Measurements from ENCODE around the gene EEPD1.

EEPD1 gene

DNA sequence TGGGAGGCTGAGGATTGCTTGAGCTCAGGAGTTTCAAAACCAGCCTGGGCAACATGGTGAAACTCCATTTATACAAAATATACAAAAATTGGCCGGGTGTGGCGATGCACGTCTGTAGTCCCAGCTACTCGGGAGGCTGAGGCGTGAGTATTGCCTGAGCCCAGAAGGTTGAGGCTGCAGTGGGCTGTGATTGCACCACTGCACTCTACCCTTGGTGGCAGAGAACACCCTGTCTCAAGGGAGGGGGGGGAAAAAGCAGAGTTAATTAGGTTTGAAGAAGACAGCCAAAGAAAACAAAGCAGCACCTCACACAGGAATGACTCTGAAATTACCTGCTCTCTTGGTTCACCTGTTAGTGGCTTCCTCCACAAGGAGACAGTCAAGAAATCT is 110.0 kb downstream of the EEPD1 start:
- no peak for DNase-seq

DNA sequence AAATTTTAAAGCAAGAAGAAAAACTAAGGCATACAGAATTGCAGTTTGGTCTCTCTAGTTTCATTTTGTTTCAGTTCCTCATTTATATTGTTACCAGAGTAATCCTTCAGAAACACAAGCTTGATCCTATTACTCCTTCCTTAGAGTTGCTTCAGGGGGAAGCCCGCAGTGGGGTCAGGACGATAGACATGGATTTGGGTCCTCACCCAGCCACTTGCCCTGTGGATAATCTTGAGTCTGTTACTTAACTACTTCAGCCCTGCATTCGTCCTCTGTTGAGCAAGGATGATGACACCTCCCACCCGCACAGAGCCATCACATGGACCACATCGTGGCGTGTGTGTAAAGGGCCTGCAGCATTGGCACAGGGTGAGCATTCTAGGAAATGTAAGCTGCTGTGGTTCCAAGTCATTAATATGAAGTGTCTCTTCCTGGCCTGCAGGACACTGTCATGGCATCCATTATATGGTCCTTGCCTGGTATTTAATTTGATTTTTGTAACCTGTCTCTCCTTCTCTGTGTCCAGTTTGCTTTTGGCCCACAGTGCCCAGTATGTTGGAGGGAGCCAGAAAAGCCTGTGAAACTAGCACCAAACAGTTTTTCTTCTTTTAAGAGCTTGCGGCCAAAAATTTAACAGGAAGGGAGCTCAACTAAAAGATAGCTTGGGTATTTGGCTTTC is 111.2 kb downstream of the EEPD1 start:
- DNase-seq, result no peak

DNA sequence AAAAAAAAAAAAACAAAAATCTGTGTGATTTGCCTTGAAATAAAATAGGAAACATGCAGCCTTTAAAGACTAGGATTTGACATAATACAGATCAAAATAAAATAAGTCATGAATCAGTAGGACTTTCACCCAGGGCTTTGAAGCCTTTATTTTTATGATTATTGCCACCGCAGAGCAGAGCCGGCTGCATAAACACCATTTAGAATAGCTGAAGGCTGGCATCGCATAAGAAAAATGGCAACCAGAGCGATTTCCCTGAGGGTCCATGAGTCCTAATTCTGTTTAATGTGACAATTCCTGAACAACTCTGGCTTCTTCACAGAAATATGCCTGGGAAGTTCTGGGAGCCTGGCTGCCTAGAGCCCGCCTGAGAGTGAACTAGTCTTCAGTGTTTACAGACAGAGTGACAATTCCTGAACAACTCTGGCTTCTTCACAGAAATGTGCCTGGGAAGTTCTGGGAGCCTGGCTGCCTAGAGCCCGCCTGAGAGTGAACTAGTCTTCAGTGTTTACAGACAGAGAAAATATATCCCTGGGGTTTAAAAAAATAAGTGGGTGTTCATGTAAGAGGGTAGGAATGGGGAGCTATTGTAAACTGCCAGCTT is 112.0 kb downstream of the EEPD1 start:
- DNase-seq, result no peak

DNA sequence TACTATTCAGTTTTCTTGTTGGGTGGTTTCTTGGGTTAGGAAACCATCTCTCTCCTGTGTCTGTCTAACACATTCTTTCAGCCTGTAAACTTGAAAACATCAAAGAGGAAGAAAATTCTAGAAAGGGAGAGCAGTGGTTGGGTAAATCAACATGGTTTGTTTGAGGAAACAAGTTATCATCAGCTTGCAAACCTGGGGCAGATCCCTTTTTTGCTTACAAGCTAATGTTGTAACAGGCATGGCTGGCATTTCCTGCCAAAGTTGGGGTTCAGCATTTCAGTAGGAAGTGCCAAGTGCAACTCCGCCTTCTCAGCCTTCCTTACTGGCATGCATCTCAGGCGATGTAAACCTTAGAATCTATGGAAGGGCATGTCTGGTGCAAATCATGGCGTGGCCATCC is 112.6 kb downstream of the EEPD1 start:
- no peak for DNase-seq

DNA sequence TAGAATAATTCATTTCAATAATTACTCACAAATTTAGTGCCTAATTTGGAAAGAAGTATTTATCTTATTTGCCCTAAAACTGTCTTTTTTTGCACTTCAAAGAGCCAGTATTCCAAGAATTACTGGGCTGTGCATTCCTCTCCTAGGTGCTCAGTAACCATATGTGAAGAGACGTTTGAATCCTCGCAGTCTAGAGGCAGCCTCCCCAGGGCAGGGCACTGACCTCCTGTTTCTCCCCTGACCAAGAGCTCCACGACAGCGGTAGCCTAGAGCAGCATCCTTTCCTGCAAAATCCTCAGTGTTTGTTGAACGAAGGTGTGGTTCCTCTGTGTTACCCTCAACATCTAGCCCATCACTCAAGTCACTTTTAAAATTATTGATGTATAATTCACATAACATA is 113.1 kb downstream of the EEPD1 start:
- no peak for DNase-seq

DNA sequence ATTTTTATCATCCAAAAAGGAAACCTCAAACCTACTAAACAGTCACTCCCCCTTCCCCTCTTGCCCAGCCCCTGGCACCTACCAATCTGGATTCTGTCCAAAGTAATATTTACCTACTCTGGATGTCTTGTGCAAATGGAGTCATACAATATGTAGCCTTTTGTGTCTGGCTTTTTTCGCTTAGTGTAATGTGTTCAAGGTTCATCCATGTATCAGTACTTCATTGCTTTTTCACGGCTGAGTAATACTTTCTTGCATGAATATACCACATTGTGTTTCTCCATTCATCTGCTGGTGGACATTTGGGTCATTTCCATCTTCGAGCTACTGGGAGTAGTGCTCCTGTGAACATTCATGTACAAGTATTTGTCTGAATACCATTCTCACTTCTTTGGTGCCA is 113.6 kb downstream of the EEPD1 start:
- no peak for DNase-seq

DNA sequence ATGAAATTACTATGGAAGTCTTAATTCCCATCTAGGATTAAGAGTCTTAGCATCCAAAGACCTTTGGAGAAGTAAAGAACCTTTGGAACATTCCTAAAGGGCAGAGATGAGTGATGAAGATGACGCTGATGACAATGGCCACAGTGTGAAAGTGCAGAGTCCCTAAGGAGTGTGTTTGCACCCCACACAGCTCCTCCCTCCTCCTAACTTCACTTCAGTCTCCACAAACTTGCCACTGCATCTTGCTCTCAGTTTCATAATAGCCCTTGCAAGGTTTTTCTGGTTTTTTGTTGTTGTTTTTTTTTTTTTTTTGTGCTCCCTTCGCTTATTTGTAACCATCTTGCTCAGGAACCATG is 119.1 kb downstream of the EEPD1 start:
- no peak for DNase-seq

DNA sequence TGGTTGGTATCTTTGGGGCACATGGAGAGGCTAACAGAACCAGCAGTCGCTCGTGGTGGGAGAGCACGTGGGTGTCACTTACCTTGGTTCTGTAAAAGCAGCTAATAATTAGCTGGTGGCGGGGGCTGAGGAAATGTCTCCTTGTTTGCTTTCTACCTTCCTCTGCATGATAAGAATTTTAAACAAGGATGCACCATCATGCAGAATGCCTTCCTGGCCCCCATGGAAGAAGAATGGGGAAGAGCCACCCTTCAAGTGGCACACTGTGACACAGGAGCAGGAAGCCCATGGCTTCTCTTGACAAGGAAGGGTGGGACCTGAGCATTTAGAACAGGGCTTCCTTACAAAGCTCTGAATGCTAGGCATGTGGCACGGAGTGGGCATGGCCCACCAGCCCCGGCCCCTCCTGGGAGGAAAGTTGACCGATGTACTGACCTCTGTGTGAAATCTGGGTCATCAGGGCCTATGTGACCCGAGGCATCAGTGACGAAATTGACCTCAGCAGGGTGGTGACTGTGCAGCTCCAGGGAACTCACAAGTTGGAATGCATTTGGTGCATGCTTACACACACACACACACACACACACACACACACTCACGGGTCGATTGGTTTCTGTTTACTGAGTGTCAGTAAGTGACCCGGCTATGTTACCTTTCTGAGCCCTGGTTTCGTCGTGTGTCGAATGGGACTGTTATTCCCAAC is 119.7 kb downstream of the EEPD1 start:
- DNase-seq, result no peak

DNA sequence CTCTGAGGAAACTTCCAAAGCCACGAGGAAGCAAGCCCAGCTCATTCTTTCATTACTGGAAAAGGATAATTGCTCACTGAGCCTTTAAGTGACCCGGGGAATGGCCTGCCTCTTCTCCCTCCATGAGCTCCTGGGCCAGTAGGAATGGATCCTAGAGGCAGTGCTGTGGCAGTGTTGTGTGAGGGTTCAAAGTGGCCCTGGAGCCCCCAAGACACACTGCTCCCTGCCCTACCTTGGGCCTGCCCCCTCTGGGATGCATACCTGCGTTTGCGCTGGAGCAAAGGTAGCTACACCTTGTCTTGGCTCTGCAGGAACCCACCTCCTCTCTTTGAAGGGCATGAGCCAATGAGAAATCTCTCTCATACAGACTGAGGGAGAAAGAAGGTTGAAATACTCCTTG is 120.8 kb downstream of the EEPD1 start:
- no peak for DNase-seq

DNA sequence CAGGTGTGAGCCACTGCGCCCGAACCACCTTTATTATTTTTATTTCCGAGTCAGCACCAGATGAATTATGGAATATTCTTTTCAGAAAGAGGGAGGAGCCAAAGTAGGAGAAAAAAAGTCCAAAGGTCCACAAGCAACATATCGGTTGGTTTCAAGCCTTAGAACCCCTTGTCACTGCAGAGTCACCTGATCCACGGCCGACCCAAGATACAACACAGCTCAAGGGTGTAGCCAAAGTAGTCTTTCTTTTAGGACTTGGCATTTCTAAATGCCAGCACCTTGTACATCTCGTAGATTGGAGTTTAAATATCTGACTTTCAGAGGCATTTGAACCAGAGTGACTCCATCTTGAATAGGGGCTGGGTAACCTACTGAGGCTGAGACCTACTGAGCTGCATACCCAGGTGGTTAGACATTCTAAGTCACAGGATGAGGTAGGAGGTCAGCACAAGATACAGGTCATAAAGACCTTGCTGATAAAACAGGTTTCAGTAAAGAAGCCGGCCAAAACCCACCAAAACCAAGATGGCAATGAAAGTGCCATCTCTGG is 122.8 kb downstream of the EEPD1 start:
- DNase-seq, result no peak

DNA sequence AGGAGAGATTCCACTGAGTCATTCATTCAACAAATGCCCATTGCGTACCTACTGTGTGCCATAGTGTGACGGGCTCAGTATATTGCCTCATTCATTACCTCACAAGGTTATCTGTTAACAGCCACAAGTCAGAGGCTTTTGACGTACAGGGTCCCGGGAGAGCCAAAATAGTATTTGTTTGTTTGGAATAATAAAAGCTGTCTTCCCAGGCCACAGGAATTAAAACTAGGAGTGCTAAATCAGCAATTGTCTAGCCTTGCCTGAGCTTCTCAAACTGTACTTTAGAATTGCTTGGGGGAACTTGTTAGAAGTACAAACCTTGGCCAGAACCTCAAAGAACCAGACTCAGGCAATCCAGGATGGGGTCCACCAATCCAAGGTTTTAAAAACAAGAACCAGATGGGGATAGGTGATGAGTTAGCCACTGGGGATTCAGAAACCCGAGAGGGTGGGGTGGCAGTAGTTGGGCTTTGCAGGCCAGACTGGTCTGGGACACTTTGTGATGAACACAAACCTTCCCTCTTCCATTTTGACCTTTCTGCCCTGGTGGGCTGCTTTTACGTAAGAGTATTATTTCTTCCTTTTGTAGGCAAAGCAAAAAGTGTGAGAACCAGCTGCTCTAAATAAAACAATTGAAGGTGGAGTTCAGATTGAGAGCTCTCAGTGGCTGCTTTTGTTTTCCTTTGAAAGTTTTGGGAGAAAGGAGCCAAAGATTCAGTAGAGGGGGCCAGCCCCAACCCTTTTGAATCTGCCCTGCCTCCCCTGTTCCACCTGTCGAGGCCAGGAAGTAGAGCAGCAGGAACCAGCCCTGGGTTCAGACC is 123.6 kb downstream of the EEPD1 start:
- no peak for DNase-seq

DNA sequence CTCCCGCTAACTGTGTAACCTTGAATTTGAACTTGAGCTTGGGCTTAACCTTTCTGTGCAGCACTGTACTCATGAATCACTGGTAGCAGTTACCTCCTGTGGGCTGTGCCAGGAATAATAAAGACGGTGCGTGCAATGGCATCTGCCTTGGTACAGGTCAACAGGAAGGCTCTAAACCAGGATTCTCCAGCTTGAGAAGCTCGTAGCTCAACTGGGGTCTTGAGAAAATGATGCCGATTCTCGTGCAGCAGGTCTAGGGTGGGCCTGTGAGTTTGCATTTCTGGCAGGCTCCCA is 124.1 kb downstream of the EEPD1 start:
- DNase-seq, result no peak

DNA sequence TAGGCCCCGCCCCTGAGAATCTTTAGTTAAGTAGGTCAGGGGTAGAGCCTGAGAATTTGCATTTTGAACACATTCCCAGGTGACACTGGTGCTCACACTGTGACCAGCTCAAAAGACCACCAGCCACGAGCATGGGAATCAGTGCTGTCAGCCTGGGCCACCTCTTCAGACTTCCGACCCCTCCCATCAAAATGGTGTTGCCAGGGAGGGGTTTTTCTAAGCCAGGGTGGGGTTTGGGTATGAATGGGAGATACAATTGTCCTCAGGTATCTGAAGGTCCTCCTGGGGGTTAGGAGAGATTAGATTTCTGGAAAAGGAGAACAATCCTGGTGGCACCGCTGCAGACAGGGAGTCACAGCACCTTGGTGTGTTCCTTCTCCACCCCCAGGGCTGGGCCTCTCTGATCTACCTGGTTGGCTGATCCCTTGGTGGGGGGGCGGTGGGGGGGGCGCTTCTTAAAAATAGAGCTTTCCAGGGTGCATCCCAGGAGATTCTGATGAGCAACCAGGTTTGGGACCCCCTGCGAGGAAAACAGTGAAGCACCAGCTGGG is 125.1 kb downstream of the EEPD1 start:
- no peak for DNase-seq

DNA sequence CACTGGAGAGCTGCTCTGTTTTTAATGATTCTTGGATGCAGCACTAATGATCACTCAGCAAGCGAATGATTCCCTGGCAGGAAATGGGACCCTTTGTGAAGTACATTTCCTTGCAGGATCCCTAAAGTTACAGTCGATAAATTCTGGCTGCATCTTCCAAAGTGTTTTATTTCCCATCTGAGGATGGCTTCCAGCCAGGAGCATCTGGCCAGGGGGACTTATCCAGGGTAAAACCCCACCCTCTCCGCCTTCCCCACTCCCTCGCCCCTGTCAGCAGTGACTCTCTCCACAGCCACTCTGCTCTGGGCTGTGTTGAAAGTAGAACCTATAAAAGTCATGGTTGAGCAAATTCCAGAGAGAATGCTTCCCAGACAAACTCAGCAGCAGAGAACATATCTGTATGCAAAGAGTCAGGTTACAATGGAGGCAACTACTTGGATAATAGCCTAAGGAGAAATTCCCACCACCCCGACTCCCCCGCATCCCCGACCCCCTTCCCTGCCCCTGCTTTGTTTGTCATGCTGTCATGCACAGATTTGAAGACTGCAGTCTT is 125.6 kb downstream of the EEPD1 start:
- DNase-seq, result no peak

DNA sequence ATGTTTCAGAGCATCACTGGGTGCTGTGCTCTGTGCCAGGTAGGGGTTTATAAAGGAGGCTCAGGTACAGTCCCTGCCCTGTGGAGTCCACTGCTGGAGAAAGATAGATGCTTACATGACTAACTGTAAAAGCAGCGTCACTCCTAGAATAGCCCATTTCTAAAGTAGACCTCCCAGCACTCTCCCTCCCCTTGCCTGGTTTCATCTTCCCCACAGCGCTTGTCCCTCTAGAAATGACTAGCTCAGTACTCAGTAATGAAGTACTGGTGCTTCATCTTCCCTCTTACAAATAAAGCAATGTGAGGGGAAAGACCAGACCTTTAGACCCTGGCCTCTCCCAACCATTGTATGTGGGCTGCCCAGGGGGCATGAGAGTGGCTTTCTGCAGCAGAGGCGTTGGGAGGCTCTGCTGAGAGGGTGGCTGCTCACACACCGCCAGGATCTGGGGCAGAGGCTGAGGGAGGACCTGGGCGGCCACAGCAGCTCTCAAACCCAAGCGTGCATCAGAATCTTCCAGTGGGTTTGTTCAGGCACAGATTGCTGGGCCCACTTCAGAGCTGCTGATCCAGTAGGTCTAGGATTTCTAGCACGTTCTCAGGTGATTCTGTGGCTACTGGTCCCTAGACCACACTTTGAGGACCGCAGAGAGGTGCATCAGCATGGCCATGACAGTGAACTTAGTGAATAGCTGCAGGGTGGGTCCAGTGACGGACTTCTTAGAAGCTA is 126.3 kb downstream of the EEPD1 start:
- no peak for DNase-seq

DNA sequence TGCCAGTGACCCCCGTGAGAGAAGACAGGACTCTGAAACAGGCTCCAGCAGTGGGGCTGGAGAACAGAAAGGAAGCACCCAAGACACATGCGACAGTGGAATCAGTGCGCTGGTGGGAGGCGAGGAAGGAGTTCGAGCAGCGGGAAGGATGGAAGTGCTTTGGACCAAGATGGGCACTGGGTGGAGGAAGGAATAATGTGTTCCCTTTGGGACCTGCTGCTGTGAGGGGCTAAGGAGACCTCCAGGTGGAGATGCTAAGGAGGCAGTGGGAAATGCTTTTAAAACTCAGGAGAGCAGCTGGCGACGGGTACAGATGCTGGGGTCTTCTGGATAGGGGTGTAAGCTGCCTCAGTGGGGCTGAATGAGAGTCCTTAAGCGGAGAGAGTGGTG is 126.9 kb downstream of the EEPD1 start:
- no peak for DNase-seq

DNA sequence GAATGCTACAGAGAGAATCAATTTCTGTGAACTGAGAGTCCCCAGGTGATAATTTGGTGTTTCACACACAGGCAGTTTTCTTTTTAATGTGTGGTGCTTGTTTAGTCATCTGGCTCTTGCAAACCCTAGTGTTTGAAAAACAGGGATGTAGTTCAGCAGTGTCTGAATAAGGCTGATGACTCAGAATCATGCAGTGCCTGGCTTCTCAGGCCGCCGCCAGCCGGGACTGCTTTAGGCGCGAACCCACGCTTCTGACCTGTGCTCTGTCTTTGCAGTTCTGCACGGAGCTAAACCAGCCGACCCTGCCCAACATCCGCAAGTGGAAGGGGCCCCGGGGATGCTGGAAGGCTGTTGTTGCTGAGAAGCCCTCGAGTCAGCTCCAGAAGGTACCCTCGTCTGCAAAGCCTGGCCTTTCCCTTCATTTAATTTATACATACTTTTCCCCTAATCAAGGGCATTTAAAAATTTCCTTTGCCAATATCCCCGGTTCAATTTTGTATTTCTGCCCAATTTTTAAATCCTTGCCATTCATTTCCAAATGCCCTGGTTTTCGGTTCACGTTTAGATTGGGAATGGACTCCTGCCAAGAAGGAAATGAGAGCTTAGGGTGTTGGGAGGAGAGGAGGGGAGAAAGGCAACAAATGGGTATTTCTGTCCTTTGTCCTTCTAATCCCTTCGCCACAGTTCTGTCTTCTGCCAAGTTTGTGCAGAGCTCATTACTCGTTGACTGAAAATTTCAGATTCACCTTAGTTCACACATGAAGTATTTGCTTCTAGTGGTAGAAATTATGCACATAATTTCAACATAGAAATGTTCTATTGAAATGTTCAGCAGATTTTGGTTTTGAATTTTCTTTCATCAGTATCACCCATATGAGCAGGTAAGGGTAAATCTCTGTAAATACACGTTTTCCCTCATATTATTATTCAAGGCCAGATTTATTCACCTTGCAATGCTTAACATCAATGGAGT is 128.1 kb downstream of the EEPD1 start:
- no peak for DNase-seq

DNA sequence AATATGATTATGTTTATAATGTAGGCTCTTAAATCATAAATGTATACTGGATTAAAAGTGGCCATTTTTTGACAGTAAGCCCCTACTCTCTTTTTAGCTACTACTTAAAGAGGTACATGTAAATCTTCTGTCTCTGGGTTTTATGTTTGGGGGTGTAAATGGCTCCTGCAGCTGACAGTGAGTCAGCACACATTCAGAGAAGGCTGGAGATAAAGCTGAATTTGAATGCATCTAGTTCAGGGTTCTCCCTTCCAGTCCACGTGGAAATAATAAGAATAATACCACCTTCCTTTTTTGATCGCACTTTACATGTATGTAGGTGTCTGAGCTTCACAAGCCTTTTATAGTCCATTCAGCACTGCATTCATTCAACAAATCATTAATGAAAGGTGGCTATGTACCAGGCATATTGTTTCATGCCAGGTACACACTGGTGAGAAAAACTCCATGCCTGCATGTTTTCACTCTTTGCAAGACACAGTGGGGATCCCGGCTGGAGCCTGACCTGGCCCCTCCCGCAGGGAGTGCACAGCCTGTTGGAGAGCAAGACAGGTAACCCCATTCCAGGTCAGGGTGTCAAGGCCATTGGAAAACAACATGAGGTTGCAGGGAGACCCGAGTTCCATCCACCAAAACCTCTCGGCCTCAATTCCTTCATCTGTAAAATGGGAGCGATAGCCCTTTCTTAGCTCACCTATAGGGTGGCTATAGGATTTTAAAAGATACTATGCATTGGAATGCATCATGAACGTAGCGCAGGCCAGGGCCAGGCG is 129.1 kb downstream of the EEPD1 start:
- DNase-seq, result no peak

DNA sequence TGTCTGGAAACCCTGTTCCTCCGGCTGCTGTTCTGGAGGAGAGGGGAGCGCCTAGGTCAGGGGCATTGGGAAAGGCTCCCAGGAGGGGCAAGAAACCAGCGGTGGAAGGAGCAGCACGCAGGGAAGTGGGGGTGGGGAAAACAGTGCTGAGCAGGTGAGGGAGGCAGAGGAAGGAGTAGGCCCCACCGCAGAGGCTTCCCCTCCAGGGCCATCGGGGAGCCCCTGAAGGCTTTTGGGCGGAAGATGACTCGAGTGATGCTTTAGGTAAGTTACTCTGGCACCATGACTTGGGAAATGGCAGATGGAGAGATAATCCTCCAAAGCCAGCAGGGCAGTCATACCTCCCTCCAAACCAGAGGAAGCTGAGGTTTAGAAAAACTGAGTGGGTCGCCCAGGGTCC is 130.1 kb downstream of the EEPD1 start:
- DNase-seq, result no peak

DNA sequence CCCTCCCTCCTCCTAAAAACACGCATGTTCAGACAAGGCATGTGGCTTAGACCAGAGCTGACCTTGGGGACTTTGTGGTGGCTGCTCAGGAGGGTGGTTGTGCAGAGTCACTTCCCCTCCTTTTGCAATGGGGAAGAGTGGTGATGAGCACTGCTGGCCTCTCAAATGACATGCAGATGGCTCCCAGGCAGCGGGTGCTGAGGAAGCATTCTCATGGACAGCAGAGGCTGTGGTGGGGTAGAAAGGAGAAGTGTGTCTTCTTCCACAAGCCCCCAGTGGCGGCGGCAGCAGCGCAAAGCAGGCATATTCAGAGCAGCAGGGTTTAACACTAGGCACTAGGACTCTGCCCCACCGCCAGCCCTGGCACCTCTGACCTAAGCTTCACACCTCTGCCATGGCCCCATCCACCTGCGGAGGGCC is 130.7 kb downstream of the EEPD1 start:
- no peak for DNase-seq
